Activated CD4-positive, alpha-beta memory T cell treated with anti-CD3 and anti-CD28 coated beads, Interleukin-2, amount 10 ng/mL, durations not matched to agents 7 days and 5 days (primary cell): ENCODE data around the gene TMA7. TPM values are rescaled to one million over a fixed set of nuclear protein-coding genes. Genes with fewer than 3 reads are reported as not detected.

Experiments used
- CTCF ChIA-PET: fragments of 350-600 bp; sonication (Branson Sonifier 250); formaldehyde crosslinking; loops from one replicate; lab custom pipeline; 2021; ENCODE audit warnings: antibody characterized with exemption, inconsistent platforms; lab: Charles Lee
- POLR2A ChIA-PET: fragments of 350-600 bp; sonication (Branson Sonifier 250); formaldehyde crosslinking; loops from one replicate; lab custom pipeline; 2021; ENCODE audit warnings: antibody characterized with exemption; lab: Charles Lee
- DNase-seq: peaks from one replicate; pipeline ENCODE4 v3.0.0-alpha.2; 2020
- H3K27ac Mint-ChIP-seq: one replicate; pipeline ENCODE4 v1.8.0; 2021; ENCODE audit warnings: mild to moderate bottlenecking, mixed read lengths
- H3K27me3 Mint-ChIP-seq: one replicate; pipeline ENCODE4 v1.8.0; 2021; ENCODE audit warnings: mixed read lengths
- H3K36me3 Mint-ChIP-seq: one replicate; pipeline ENCODE4 v1.8.0; 2021; ENCODE audit warnings: low read depth, mixed read lengths
- H3K4me1 Mint-ChIP-seq: one replicate; pipeline ENCODE4 v1.8.0; 2021; ENCODE audit warnings: mixed read lengths
- H3K4me3 Mint-ChIP-seq: one replicate; pipeline ENCODE4 v1.8.0; 2021; ENCODE audit warnings: mild to moderate bottlenecking, mixed read lengths
- H3K9me3 Mint-ChIP-seq: one replicate; pipeline ENCODE4 v1.8.0; 2021; ENCODE audit warnings: mixed read lengths
- total RNA-seq, 2 experiments: library from RNA; stranded (reverse); gene quantifications; one replicate each; pipeline ENCODE4 v1.2.3, GENCODE V29; 2021

Gene TMA7
- total RNA-seq, 2 experiments from 2014 or later: 240 to 241 TPM

GRCh38 chr3:48435223-48435595 is 4.8 kb upstream of the TMA7 start:
- ChIA-PET POLR2A (interaction anchor here (0.7 to 2.8 kb wide), 6 partner anchors 11 to 247 kb away, joined by 3 to 24 read pairs (median 7); partner anchors contain the start of genes ATRIP and CDC25A), CTCF (interaction anchor here (0.6 to 6.4 kb wide), 44 partner anchors 8 to 247 kb away, joined by 3 to 261 read pairs (median 11); partner anchors contain the start of genes ATRIP, PFKFB4, SHISA5 and SLC26A6)
- no peak overlapping the region for H3K4me3 Mint-ChIP-seq
- peaks cover 30% of the 10 kb centered on the region for H3K36me3 Mint-ChIP-seq
- H3K27me3 Mint-ChIP-seq: no peaks in the 10 kb centered on the region
- H3K4me1 Mint-ChIP-seq: peaks cover 40% of the 10 kb centered on the region
- no peak for DNase-seq
- H3K9me3 Mint-ChIP-seq: no peaks in the 10 kb centered on the region
- no peak overlapping the region for H3K27ac Mint-ChIP-seq

GRCh38 chr3:48435774-48436476 is 4.1 kb upstream of the TMA7 start:
- Mint-ChIP-seq H3K9me3 (no peaks in the 10 kb centered on the region), H3K4me3 (no peak overlapping the region), H3K27ac (no peak overlapping the region), H3K36me3 (peaks cover 30% of the 10 kb centered on the region), H3K27me3 (no peaks in the 10 kb centered on the region), H3K4me1 (peaks cover 38% of the 10 kb centered on the region)
- CTCF ChIA-PET: interaction anchor here (0.6 to 6.4 kb wide), 87 partner anchors 9 to 886 kb away, joined by 3 to 261 read pairs (median 5); partner anchors contain the start of genes ATRIP, IP6K2, NCKIPSD and NME6
- peak; percentile 85 for DNase-seq
- POLR2A ChIA-PET: interaction anchor here (0.7 to 2.8 kb wide), 15 partner anchors 10 to 586 kb away, joined by 3 to 24 read pairs (median 4); partner anchors contain the start of genes ATRIP, CDC25A, NDUFAF3 and ZNF589

- Mint-ChIP-seq H3K9me3 (no peaks in the 10 kb centered on the region), H3K27me3 (no peaks in the 10 kb centered on the region), H3K4me3 (no peak overlapping the region), H3K4me1 (peaks cover 39% of the 10 kb centered on the region), H3K27ac (no peak overlapping the region), H3K36me3 (peaks cover 32% of the 10 kb centered on the region)
- CTCF ChIA-PET: interaction anchor here (0.6 to 6.4 kb wide), 85 partner anchors 10 to 886 kb away, joined by 3 to 261 read pairs (median 5); partner anchors contain the start of genes ATRIP, IP6K2, NCKIPSD and NME6
- DNase-seq: no peak
- POLR2A ChIA-PET: interaction anchor here (0.7 to 2.8 kb wide), 13 partner anchors 10 to 585 kb away, joined by 3 to 24 read pairs (median 4); partner anchors contain the start of genes ATRIP, CDC25A, NDUFAF3 and ZNF589
Measured at GRCh38 chr3:48436477-48436787, 3.6 kb upstream of the TMA7 start.

- no peak overlapping the region for H3K4me3 Mint-ChIP-seq
- CTCF ChIA-PET: interaction anchor here (0.6 to 6.4 kb wide), 37 partner anchors 10 to 887 kb away, joined by 3 to 261 read pairs (median 12); partner anchors contain the start of genes ATRIP, NCKIPSD, PFKFB4 and SHISA5
- POLR2A ChIA-PET: interaction anchor here (0.7 to 2.8 kb wide), 8 partner anchors 9 to 248 kb away, joined by 3 to 24 read pairs (median 6); partner anchors contain the start of genes ATRIP, CDC25A and ZNF589
- peaks cover 32% of the 10 kb centered on the region for H3K36me3 Mint-ChIP-seq
- peaks cover 42% of the 10 kb centered on the region for H3K4me1 Mint-ChIP-seq
- no peak for DNase-seq
- H3K9me3 Mint-ChIP-seq: no peaks in the 10 kb centered on the region
- H3K27me3 Mint-ChIP-seq: no peaks in the 10 kb centered on the region
- no peak overlapping the region for H3K27ac Mint-ChIP-seq
Measured at GRCh38 chr3:48436855-48437254, 3.2 kb upstream of the TMA7 start.

GRCh38 chr3:48437812-48438211 is 2.2 kb upstream of the TMA7 start:
- DNase-seq: no peak
- Mint-ChIP-seq H3K27me3 (no peaks in the 10 kb centered on the region), H3K4me3 (no peak overlapping the region), H3K4me1 (peaks cover 49% of the 10 kb centered on the region), H3K27ac (peak overlapping the region; percentile 24), H3K9me3 (no peaks in the 10 kb centered on the region), H3K36me3 (peaks cover 35% of the 10 kb centered on the region)
- POLR2A ChIA-PET: interaction anchor here (2.8 kb wide), 1 partner anchor 8 kb away, joined by 24 read pairs; the partner anchor contains the start of gene ATRIP
- CTCF ChIA-PET: interaction anchor here (2.8 to 6.4 kb wide), 3 partner anchors 34 to 115 kb away, joined by 43 to 261 read pairs (median 180); partner anchors contain the start of genes PFKFB4 and SHISA5

- POLR2A ChIA-PET: interaction anchor here (0.8 to 3.5 kb wide), 21 partner anchors 8 to 900 kb away, joined by 3 to 69 read pairs (median 5); partner anchors contain the start of genes CDC25A, IP6K2, NDUFAF3 and PFKFB4
- H3K4me3 Mint-ChIP-seq: peak overlapping the region; percentile 89
- CTCF ChIA-PET: interaction anchor here (1.3 to 3.3 kb wide), 11 partner anchors 22 to 172 kb away, joined by 3 to 30 read pairs (median 6); partner anchors contain the start of gene PFKFB4
- no peaks in the 10 kb centered on the region for H3K9me3 Mint-ChIP-seq
- DNase-seq: no peak
- H3K36me3 Mint-ChIP-seq: peaks cover 39% of the 10 kb centered on the region
- H3K4me1 Mint-ChIP-seq: peaks cover 48% of the 10 kb centered on the region
- no peaks in the 10 kb centered on the region for H3K27me3 Mint-ChIP-seq
- H3K27ac Mint-ChIP-seq: peak overlapping the region; percentile 93
Measured at GRCh38 chr3:48440590-48440958, 517 bp downstream of the TMA7 start.

GRCh38 chr3:48441940-48442339 is 1.9 kb downstream of the TMA7 start:
- H3K27me3 Mint-ChIP-seq: no peaks in the 10 kb centered on the region
- peak overlapping the region; percentile 89 for H3K4me3 Mint-ChIP-seq
- H3K4me1 Mint-ChIP-seq: peaks cover 59% of the 10 kb centered on the region
- peak overlapping the region; percentile 93 for H3K27ac Mint-ChIP-seq
- CTCF ChIA-PET: interaction anchor here (0.6 to 3.3 kb wide), 5 partner anchors 31 to 603 kb away, joined by 3 to 17 read pairs (median 3); no protein-coding TSS in a partner anchor
- POLR2A ChIA-PET: interaction anchor here (1.9 to 3.5 kb wide), 2 partner anchors 25 to 30 kb away, joined by 16 to 69 read pairs; a partner anchor contains a TSS
- H3K36me3 Mint-ChIP-seq: peaks cover 48% of the 10 kb centered on the region
- no peak for DNase-seq
- no peaks in the 10 kb centered on the region for H3K9me3 Mint-ChIP-seq

- POLR2A ChIA-PET: interaction anchor here (1.0 to 9.0 kb wide), 13 partner anchors 9 to 205 kb away, joined by 3 to 58 read pairs (median 5); partner anchors contain the start of genes SHISA5 and ZNF589
- Mint-ChIP-seq H3K4me1 (peaks cover 59% of the 10 kb centered on the region), H3K27me3 (no peaks in the 10 kb centered on the region)
Measured at GRCh38 chr3:48445277-48445882, 5.3 kb downstream of the TMA7 start.

GRCh38 chr3:48446043-48446424 is 6.0 kb downstream of the TMA7 start:
- Mint-ChIP-seq H3K36me3 (peaks cover 54% of the 10 kb centered on the region), H3K27ac (peak overlapping the region; percentile 88)

More at GRCh38 chr3:48445277-48445882, 5.3 kb downstream of the TMA7 start:
- Mint-ChIP-seq H3K36me3 (peaks cover 60% of the 10 kb centered on the region), H3K27ac (peak overlapping the region; percentile 88), H3K4me3 (peak overlapping the region; percentile 90), H3K9me3 (no peaks in the 10 kb centered on the region)
- CTCF ChIA-PET: interaction anchor here (1.0 to 10.6 kb wide), 3 partner anchors 10 to 62 kb away, joined by 3 to 113 read pairs (median 4); no protein-coding TSS in a partner anchor
- DNase-seq: no peak

GRCh38 chr3:48446425-48447193 is 6.6 kb downstream of the TMA7 start, which contains the start of gene ATRIP:
Gene ATRIP (plus strand): TSS chr3:48446737. CDS start chr3:48446846, 109 bp downstream.
- H3K36me3 Mint-ChIP-seq: peaks cover 53% of the 10 kb centered on the region
- CTCF ChIA-PET: interaction anchor here (0.6 to 10.6 kb wide), 9 partner anchors 10 to 1226 kb away, joined by 3 to 113 read pairs (median 4); no protein-coding TSS in a partner anchor

More at GRCh38 chr3:48446043-48446424, 6.0 kb downstream of the TMA7 start:
- H3K9me3 Mint-ChIP-seq: no peaks in the 10 kb centered on the region
- POLR2A ChIA-PET: interaction anchor here (0.9 to 9.0 kb wide), 19 partner anchors 9 to 264 kb away, joined by 3 to 58 read pairs (median 4); partner anchors contain the start of genes PLXNB1, SHISA5 and ZNF589
- H3K27me3 Mint-ChIP-seq: no peaks in the 10 kb centered on the region
- CTCF ChIA-PET: interaction anchor here (0.6 to 10.6 kb wide), 9 partner anchors 10 to 1227 kb away, joined by 3 to 113 read pairs (median 4); no protein-coding TSS in a partner anchor
- DNase-seq: no peak
- H3K4me3 Mint-ChIP-seq: peak overlapping the region; percentile 90
- peaks cover 57% of the 10 kb centered on the region for H3K4me1 Mint-ChIP-seq

GRCh38 chr3:48451270-48451669 is 11.2 kb downstream of the TMA7 start:
- H3K4me3 Mint-ChIP-seq: no peak overlapping the region
- peaks cover 24% of the 10 kb centered on the region for H3K4me1 Mint-ChIP-seq
- DNase-seq: no peak
- no peaks in the 10 kb centered on the region for H3K9me3 Mint-ChIP-seq
- POLR2A ChIA-PET: interaction anchor here (9.0 kb wide), 1 partner anchor 13 kb away, joined by 58 read pairs; a partner anchor contains a TSS
- H3K27ac Mint-ChIP-seq: no peak overlapping the region
- no peaks in the 10 kb centered on the region for H3K27me3 Mint-ChIP-seq
- CTCF ChIA-PET: interaction anchor here (2.1 to 10.6 kb wide), 2 partner anchors 16 to 98 kb away, joined by 7 to 113 read pairs; no protein-coding TSS in a partner anchor
- H3K36me3 Mint-ChIP-seq: peaks cover 50% of the 10 kb centered on the region

More at GRCh38 chr3:48446425-48447193, 6.6 kb downstream of the TMA7 start, which contains the start of gene ATRIP:
- H3K27ac Mint-ChIP-seq: peak within 1 kb of the TSS; percentile 88
- H3K4me3 Mint-ChIP-seq: peak within 1 kb of the TSS; percentile 90
- no peaks in the 10 kb centered on the region for H3K9me3 Mint-ChIP-seq
- no peaks in the 10 kb centered on the region for H3K27me3 Mint-ChIP-seq
- peaks cover 53% of the 10 kb centered on the region for H3K4me1 Mint-ChIP-seq
- POLR2A ChIA-PET: interaction anchor here (0.7 to 9.0 kb wide), 21 partner anchors 10 to 264 kb away, joined by 3 to 58 read pairs (median 4); partner anchors contain the start of genes CDC25A, PLXNB1 and ZNF589
- peak; percentile 90 for DNase-seq
